B cell (primary cell): Measurements from ENCODE around the gene ARHGEF38.

Source experiments
- EZH2 ChIP-seq: IDR thresholded peaks from 2 replicates; pipeline ENCODE4 v1.6.1; 2012; ENCODE audit warnings: borderline replicate concordance, low read depth, mild to moderate bottlenecking, moderate library complexity, low read length; ENCODE audit not compliant: insufficient read depth, poor library complexity, severe bottlenecking
- TF ChIP-seq, protein P1 (sequence below): fragments of 200-600 bp; IDR thresholded peaks from one replicate; pipeline ENCODE4 v1.8.0; 2022; ENCODE audit warnings: antibody characterized with exemption, mild to moderate bottlenecking

DNA sequence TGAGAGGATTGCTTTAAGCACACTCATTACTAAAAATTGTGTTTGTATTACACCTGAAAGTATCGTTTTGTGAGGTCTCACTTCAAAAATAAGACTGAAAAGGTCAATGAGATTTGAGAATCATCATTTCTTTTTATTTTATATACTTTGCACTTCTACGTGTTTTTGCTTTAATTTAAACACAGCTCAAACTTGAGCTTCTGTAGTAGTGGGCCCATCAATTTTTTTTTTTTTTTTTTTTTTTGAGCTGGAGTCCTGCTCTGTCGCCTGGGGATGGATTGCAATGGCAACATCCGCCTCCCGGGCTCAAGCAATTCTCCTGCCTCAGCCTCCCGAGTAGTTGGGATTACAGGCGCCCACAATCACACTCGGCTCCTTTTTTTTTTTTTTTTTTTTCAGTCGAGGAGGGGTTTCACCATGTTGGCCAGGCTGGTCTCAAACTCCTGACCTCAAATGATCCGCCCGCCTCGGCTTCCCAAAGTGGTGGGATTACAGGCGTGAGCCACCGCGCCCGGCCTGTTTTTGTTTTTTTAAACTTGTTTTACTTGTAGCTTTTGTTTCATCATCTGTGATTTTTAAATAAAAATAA lies 157.7 kb downstream of the ARHGEF38 start:
- TF ChIP-seq, protein P1, sequence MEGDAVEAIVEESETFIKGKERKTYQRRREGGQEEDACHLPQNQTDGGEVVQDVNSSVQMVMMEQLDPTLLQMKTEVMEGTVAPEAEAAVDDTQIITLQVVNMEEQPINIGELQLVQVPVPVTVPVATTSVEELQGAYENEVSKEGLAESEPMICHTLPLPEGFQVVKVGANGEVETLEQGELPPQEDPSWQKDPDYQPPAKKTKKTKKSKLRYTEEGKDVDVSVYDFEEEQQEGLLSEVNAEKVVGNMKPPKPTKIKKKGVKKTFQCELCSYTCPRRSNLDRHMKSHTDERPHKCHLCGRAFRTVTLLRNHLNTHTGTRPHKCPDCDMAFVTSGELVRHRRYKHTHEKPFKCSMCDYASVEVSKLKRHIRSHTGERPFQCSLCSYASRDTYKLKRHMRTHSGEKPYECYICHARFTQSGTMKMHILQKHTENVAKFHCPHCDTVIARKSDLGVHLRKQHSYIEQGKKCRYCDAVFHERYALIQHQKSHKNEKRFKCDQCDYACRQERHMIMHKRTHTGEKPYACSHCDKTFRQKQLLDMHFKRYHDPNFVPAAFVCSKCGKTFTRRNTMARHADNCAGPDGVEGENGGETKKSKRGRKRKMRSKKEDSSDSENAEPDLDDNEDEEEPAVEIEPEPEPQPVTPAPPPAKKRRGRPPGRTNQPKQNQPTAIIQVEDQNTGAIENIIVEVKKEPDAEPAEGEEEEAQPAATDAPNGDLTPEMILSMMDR: no peak
- TF ChIP-seq EZH2: no peak
